ENCODE results near the gene SURF6.
"Not testable (repeated sequence)": the region's sequence is repeated elsewhere in the genome, so short reads cannot be mapped to it uniquely, and the experiment has no call there.

SURF6 gene

DNA sequence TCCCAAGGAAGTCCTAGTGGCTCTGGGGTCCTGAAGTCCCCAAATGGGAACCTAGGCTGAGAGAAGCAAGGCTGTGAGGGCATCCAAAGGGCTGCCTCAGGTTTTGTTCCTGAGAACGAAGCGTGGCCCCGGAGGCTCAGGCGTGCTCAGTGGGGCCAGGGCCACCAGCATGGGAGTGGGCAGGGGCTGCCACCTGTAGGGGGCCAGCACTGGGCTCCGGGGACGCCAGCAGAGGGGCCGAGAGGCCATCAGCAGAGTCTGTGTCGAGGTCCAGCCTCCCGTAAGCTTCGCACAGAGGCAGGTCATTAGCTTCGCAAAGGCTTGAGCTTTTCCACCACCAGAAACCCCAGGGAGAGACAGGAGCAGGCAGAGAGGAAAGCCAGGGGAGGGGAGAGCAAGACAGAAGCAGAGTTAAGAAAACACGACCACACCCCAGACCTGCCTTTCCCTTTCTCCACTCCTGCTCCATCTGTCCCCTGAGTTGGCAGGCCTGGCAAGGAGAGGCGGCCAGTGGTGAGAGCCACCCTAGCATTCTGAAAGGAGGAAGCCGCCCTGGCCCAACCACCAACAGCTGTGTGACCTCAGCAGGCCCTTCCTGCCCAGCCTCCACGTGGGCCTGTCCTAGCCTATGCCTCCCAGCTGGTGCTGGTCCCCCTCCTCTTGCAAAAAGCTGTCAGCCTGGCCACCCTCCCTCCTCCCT lies 5.5 kb upstream of the SURF6 start:
- TF ChIP-seq, protein P1, sequence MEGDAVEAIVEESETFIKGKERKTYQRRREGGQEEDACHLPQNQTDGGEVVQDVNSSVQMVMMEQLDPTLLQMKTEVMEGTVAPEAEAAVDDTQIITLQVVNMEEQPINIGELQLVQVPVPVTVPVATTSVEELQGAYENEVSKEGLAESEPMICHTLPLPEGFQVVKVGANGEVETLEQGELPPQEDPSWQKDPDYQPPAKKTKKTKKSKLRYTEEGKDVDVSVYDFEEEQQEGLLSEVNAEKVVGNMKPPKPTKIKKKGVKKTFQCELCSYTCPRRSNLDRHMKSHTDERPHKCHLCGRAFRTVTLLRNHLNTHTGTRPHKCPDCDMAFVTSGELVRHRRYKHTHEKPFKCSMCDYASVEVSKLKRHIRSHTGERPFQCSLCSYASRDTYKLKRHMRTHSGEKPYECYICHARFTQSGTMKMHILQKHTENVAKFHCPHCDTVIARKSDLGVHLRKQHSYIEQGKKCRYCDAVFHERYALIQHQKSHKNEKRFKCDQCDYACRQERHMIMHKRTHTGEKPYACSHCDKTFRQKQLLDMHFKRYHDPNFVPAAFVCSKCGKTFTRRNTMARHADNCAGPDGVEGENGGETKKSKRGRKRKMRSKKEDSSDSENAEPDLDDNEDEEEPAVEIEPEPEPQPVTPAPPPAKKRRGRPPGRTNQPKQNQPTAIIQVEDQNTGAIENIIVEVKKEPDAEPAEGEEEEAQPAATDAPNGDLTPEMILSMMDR (IDR thresholded peaks at IDR 0.05; ENCODE audit: insufficient read depth, low read depth, low read length, missing control alignments) = no peak
- H3K4me3 ChIP-seq (ENCODE audit: low read length) = no peak overlapping the region
- DNase-seq (ENCODE audit: low read depth) = no peak

DNA sequence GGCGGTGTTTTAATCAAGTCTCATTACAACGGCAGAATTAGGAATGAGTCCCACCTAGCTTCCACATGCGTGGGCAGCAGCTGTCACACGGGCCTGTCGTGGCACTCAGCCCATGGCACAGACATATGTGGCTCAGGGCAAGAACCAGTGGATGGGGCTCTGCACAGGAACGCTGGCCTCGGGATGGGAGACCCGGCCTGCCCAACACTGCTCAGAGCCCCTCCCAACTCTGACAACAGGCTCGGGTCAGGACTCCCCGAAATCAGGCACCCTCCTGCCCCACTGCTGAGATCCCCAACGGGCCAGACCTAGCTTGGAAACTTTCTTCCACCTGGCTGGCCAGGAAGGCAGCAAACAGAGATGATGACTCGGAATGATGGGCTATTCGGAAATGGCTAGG lies 4.9 kb upstream of the SURF6 start:
- no peak for DNase-seq (ENCODE audit: low read depth)

DNA sequence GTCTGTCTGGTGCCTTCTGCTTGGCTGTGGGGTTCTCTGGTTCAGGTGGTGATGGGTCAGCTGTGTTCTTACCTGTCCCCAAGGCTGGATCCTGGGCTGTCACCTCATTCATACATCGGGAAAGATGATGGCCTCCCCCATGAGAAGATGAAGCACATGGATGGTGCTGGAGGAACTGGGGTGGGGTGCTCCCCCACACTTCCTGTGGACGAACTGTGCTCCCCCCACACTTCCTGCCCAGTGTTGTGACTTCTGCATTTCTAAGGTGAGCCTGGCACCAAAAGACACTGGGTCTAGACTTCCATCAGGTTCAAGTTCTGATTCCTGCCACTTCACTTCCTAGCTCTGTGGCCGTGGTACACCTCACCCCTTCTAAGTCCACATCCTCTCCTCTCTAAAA lies 4.3 kb upstream of the SURF6 start:
- no peak for DNase-seq (ENCODE audit: low read depth)
- TF ChIP-seq, protein P1 (IDR thresholded peaks at IDR 0.05; ENCODE audit: insufficient read depth, low read depth, low read length, missing control alignments) = no peak
- H3K4me3 ChIP-seq (ENCODE audit: low read length) = no peak overlapping the region

More for the DNA sequence above, 4.9 kb upstream of the SURF6 start:
- TF ChIP-seq, protein P1 (IDR thresholded peaks at IDR 0.05; ENCODE audit: insufficient read depth, low read depth, low read length, missing control alignments) = no peak
- H3K4me3 ChIP-seq (ENCODE audit: low read length) = no peak overlapping the region

DNA sequence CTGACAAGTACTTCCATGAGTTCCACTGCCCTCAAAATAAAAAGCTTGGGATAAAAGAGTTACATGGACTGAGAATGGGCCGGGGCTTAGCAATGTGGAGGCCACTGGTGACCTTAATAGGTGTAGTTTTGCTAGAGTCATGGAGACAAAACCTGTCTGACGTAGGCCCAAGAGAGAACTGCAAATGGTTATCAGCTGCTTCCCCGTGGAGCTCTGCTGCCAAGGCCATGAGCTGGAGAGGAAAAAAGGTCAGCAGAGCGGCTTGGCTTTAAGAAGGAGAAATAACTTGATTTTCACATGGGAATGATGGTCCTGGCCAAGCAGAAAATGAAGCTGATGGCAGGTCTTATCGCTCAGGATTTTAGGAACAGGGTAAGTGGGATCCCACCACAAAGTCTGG lies 3.7 kb upstream of the SURF6 start:
- TF ChIP-seq, protein P1 (IDR thresholded peaks at IDR 0.05; ENCODE audit: insufficient read depth, low read depth, low read length, missing control alignments) = no peak
- no peak overlapping the region for H3K4me3 ChIP-seq (ENCODE audit: low read length)
- DNase-seq (ENCODE audit: low read depth) = no peak

DNA sequence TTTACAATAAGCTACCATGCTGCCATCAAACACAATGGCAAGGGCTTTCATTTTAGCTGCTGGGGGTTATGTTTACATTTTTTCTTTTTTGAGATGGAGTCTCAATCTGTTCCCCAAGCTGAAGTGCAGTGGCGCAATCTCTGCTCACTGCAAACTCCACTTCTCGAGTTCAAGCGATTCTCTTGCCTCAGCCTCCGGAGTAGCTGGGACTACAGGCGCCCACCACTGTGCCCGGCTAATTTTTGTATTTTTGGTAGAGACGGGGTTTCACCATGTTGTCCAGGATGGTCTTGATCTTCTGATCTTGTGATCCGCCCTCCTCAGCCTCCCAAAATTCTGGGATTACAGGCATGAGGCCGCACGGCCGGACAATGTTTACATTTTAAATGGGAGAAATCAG lies 1.1 kb downstream of the SURF6 start:
- not testable (repeated sequence) for DNase-seq (ENCODE audit: low read depth)
- H3K4me3 ChIP-seq (ENCODE audit: low read length) = peak overlapping the region; percentile 83

DNA sequence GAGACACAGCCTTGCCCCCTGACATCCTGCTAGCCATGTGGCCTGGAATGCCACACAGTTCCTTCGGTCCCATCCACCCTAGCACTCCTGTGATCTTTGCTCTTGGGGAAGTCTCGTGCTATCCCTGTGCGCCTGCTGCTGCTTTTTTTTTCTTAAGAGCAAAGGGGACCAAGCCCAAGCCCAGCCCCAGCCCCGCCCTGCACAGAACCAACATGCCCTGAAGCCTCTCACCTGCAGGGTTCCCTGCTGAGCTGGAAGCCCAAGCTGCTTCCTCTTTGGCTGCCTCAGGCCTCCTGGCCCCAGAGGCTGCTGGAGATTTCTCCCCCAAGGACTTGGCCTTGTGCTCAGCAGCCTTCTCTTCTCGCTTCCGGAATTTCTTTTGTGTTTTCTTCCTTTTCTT lies 1.8 kb downstream of the SURF6 start:
- DNase-seq (ENCODE audit: low read depth) = peak; percentile 22
- TF ChIP-seq, protein P1 (IDR thresholded peaks at IDR 0.05; ENCODE audit: insufficient read depth, low read depth, low read length, missing control alignments) = no peak
- no peak overlapping the region for H3K4me3 ChIP-seq (ENCODE audit: low read length)

DNA sequence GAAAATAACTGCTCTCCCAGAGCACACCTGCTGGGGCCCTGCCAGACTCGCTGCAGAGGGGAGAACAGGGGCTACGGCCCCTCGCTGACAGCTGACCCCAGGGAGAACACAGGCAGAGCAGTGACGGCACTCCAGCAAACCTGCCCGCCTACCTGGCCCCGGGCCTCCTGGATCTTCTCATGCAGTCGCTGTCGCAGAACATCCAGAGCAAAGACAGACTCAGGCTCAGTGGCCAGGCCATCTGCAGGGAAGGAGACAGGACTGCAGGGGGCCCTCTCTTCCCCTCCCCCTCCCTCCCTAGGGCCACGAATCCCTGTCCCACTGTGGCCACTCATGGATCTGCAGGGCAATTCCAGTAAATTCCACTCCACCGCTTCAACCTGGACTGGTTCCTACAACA lies 2.4 kb downstream of the SURF6 start:
- TF ChIP-seq, protein P1 (IDR thresholded peaks at IDR 0.05; ENCODE audit: insufficient read depth, low read depth, low read length, missing control alignments) = no peak
- no peak overlapping the region for H3K4me3 ChIP-seq (ENCODE audit: low read length)
- DNase-seq (ENCODE audit: low read depth) = no peak

Measured in epithelial cell of esophagus (primary cell).